ENCODE results near the gene NELFA.

The NELFA gene

DNA sequence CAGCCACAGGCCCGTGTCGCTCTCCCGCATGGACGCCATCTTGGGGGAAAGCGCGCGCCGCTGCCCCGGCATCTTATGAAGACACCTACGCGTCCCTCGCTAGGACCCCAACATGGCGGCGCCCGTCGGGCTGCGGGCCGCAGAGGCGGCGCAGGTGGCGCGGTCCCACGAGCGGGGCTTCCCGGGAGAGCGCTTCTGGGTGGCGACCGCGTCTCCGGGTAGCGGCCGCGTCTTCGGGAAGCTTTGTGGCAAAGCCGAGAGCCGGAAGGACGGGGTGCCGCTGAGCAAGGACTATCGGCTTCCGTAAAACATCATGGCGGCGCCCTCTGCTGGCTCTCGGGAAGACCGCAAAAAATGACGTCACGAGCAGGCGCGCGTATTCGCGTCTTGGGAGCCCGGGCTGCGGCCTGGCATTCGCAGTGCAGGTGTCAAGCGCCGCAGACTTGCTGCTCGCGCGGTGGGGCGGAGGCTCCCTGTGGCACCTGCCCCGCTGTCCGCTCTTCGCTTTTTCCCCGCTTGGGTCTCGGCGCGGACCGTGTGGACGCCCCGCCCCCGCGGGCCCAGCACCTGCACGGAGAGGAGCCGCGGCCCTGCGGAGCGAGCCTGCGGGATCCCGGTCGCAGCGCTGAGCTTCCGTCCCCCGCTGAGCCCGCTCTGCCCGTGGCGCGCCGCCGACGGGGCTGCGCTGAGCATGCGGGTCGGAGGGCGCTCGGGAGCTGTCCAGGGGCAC, at the start of gene NELFA:
NELFA (minus strand) TSS at position 54 of the 730 bp plus-strand sequence; CDS start at position 39, 15 bp downstream.
- Histone ChIP-seq H3K4me3 (ENCODE audit: insufficient read length, low read depth) (peak within 1 kb of the TSS; percentile 100), H3K27me3 (ENCODE audit: insufficient read depth, insufficient read length) (no peaks in the 10 kb centered on the region), H3K4me1 (ENCODE audit: insufficient read depth, insufficient read length) (no peaks in the 10 kb centered on the region), H3K36me3 (ENCODE audit: insufficient read depth, insufficient read length, low read length) (peaks cover 30% of the 10 kb centered on the region), H3K9ac (ENCODE audit: insufficient read length, low read depth) (peak within 1 kb of the TSS; percentile 100), H3K9me3 (ENCODE audit: insufficient read depth, low read length) (no peaks in the 10 kb centered on the region)
- DNase-seq (ENCODE audit: low read depth, low spot score), result peak; percentile 95
- peak; percentile 97 for TF ChIP-seq YY1 (IDR thresholded peaks at IDR 0.05; ENCODE audit: insufficient read depth, insufficient read length)
- no peak for TF ChIP-seq ZNF274 (IDR thresholded peaks at IDR 0.05; ENCODE audit: low read depth, low read length)
- no peak for TF ChIP-seq SUZ12 (IDR thresholded peaks at IDR 0.05; ENCODE audit: extremely low read depth, insufficient read depth, insufficient read length)

DNA sequence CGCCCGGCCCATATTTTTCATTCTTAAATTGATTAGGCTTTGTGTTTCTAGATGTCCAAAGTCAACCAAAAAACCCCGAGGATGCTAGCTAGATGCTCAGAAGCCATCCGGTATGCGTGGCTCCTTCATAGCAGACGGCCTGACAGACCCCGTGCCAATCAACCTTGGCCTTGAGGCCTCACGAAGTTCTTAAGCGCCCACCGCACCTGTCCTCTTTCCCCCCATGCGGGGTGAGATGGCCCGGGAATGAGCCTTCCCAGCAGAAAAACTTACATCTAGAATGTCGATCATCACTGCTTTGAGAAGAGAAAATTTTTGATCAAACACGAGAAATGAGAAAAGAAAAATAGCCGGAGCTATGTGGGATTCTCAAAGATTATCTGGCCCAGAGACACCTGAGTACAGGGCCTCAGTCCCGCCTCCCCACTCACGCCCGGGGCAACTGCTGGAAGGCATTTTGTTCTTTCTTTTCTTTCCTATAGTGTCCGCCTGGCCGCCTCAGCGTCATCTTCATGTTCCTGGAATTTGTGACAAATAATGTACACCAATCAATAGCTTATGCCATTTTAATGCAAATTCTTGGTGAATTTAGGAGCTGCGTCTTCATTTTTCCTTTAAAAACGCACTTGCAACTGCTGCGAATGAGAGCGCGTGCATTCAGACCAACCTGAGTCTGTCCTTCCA, 48.8 kb upstream of the NELFA start:
- no peak for TF ChIP-seq SUZ12 (IDR thresholded peaks at IDR 0.05; ENCODE audit: extremely low read depth, insufficient read depth, insufficient read length)
- TF ChIP-seq YY1 (IDR thresholded peaks at IDR 0.05; ENCODE audit: insufficient read depth, insufficient read length), result no peak
- no peak for TF ChIP-seq ZNF274 (IDR thresholded peaks at IDR 0.05; ENCODE audit: low read depth, low read length)
- H3K27me3 ChIP-seq (ENCODE audit: insufficient read depth, insufficient read length), result peaks cover 27% of the 10 kb centered on the region
- H3K4me3 ChIP-seq (ENCODE audit: insufficient read length, low read depth), result no peak overlapping the region

DNA sequence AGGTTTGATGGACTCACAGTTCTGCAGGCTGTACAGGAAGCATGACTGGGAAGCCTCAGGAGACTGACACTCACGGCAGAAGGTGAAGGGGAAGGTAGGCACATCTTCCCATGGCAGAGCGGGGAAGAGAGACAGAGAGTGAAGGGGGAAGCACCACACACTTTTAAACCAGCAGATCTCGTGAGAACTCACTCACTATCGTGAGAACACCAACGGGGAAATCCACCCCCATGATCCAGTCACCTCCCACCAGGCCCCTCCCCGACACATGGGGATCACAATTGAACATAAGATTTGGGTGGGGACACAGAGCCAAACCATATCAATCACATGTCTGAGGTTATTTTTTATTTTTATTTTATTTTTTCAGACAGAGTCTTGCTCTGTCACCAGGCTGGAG, 45.4 kb upstream of the NELFA start:
- H3K36me3 ChIP-seq (ENCODE audit: insufficient read depth, insufficient read length, low read length), result no peaks in the 10 kb centered on the region
- H3K4me3 ChIP-seq (ENCODE audit: insufficient read length, low read depth), result no peak overlapping the region
- no peak for TF ChIP-seq ZNF274 (IDR thresholded peaks at IDR 0.05; ENCODE audit: low read depth, low read length)
- no peak for TF ChIP-seq YY1 (IDR thresholded peaks at IDR 0.05; ENCODE audit: insufficient read depth, insufficient read length)
- no peak for TF ChIP-seq SUZ12 (IDR thresholded peaks at IDR 0.05; ENCODE audit: extremely low read depth, insufficient read depth, insufficient read length)
- peaks cover 27% of the 10 kb centered on the region for H3K27me3 ChIP-seq (ENCODE audit: insufficient read depth, insufficient read length)
- H3K9ac ChIP-seq (ENCODE audit: insufficient read length, low read depth), result no peak overlapping the region
- H3K9me3 ChIP-seq (ENCODE audit: insufficient read depth, low read length), result no peaks in the 10 kb centered on the region
- peaks cover 6% of the 10 kb centered on the region for H3K4me1 ChIP-seq (ENCODE audit: insufficient read depth, insufficient read length)
- no peak for DNase-seq (ENCODE audit: low read depth, low spot score)

More for the DNA sequence above, 48.8 kb upstream of the NELFA start:
- H3K36me3 ChIP-seq (ENCODE audit: insufficient read depth, insufficient read length, low read length), result no peaks in the 10 kb centered on the region
- H3K9ac ChIP-seq (ENCODE audit: insufficient read length, low read depth), result no peak overlapping the region
- H3K4me1 ChIP-seq (ENCODE audit: insufficient read depth, insufficient read length), result peaks cover 14% of the 10 kb centered on the region
- no peak for DNase-seq (ENCODE audit: low read depth, low spot score)
- no peaks in the 10 kb centered on the region for H3K9me3 ChIP-seq (ENCODE audit: insufficient read depth, low read length)

DNA sequence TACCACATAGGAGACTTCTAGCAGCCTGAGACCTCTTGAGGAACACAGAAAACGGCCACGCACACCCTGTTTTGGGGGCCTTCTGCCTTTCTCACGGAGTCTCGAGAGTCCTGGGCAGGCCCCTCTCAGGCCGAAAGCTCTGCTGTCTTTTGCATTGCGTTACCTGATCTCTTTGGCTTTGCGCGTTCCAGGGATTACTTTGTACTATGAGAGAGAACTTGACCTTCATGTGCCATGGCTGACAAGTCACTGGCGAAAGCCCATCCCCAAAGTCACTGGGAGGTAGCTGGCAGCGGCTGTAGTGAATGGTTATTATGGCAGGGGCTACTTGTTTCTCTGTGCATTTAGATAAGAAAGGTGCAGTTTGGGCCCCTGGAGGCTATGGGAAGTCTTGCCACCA, 42.3 kb upstream of the NELFA start:
- DNase-seq (ENCODE audit: low read depth, low spot score), result no peak
- TF ChIP-seq ZNF274 (IDR thresholded peaks at IDR 0.05; ENCODE audit: low read depth, low read length) (no peak), SUZ12 (IDR thresholded peaks at IDR 0.05; ENCODE audit: extremely low read depth, insufficient read depth, insufficient read length) (no peak), YY1 (IDR thresholded peaks at IDR 0.05; ENCODE audit: insufficient read depth, insufficient read length) (no peak)
- peaks cover 5% of the 10 kb centered on the region for H3K4me1 ChIP-seq (ENCODE audit: insufficient read depth, insufficient read length)

DNA sequence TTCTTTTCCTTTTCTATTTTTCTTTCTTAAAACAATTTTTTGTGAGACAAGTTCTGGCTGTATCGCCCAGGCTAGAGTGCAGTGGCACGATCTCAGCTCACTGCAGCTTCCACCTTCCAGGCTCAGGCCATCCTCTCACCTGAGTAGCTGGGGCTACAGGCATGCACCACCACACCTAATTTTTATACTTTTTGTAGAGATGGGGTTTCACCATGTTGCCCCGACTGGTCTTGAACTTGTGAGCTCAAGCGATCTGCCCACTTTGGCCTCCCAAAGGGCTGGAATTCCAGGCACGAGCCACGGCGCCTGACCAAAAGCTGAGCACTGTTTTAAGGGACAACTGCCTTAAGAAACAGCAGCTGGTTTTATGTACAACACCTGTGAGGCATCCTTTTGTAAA, 41.0 kb upstream of the NELFA start:
- H3K9me3 ChIP-seq (ENCODE audit: insufficient read depth, low read length), result peaks cover 2% of the 10 kb centered on the region; the same call in 1 of the 2 replicates
- peaks cover 5% of the 10 kb centered on the region for H3K4me1 ChIP-seq (ENCODE audit: insufficient read depth, insufficient read length)
- H3K9ac ChIP-seq (ENCODE audit: insufficient read length, low read depth), result no peak overlapping the region
- no peak overlapping the region for H3K4me3 ChIP-seq (ENCODE audit: insufficient read length, low read depth)
- no peaks in the 10 kb centered on the region for H3K27me3 ChIP-seq (ENCODE audit: insufficient read depth, insufficient read length)
- TF ChIP-seq YY1 (IDR thresholded peaks at IDR 0.05; ENCODE audit: insufficient read depth, insufficient read length), result no peak
- no peak for TF ChIP-seq SUZ12 (IDR thresholded peaks at IDR 0.05; ENCODE audit: extremely low read depth, insufficient read depth, insufficient read length)
- no peak for TF ChIP-seq ZNF274 (IDR thresholded peaks at IDR 0.05; ENCODE audit: low read depth, low read length)
- DNase-seq (ENCODE audit: low read depth, low spot score), result no peak
- no peaks in the 10 kb centered on the region for H3K36me3 ChIP-seq (ENCODE audit: insufficient read depth, insufficient read length, low read length)

More for the DNA sequence above, 42.3 kb upstream of the NELFA start:
- Histone ChIP-seq H3K9ac (ENCODE audit: insufficient read length, low read depth) (no peak overlapping the region), H3K9me3 (ENCODE audit: insufficient read depth, low read length) (no peaks in the 10 kb centered on the region), H3K27me3 (ENCODE audit: insufficient read depth, insufficient read length) (peaks cover 4% of the 10 kb centered on the region), H3K4me3 (ENCODE audit: insufficient read length, low read depth) (no peak overlapping the region), H3K36me3 (ENCODE audit: insufficient read depth, insufficient read length, low read length) (no peaks in the 10 kb centered on the region)

DNA sequence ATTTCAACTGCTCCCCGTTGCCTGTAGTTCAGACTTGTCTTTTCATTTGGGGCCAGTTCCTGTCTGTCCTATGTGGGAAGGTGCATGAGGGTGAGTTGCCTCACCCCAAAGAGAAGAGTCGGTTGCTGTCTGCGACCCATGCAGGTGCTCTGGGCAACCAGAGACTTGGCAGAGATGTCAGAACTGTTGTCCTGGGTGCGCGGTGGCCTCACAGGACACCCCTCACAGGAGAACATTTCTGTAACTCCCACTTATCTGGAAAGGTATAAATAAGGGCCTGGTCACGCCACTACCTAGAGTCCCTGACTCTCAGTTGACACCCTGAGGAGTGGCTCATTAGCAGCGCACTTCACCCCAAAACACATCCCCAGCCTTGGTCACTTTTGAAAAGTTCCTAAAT, 40.6 kb upstream of the NELFA start:
- Histone ChIP-seq H3K4me1 (ENCODE audit: insufficient read depth, insufficient read length) (peaks cover 5% of the 10 kb centered on the region), H3K36me3 (ENCODE audit: insufficient read depth, insufficient read length, low read length) (peaks cover 3% of the 10 kb centered on the region), H3K27me3 (ENCODE audit: insufficient read depth, insufficient read length) (no peaks in the 10 kb centered on the region), H3K9me3 (ENCODE audit: insufficient read depth, low read length) (peaks cover 6% of the 10 kb centered on the region; the same call in 1 of the 2 replicates), H3K9ac (ENCODE audit: insufficient read length, low read depth) (no peak overlapping the region), H3K4me3 (ENCODE audit: insufficient read length, low read depth) (no peak overlapping the region)
- TF ChIP-seq SUZ12 (IDR thresholded peaks at IDR 0.05; ENCODE audit: extremely low read depth, insufficient read depth, insufficient read length), result no peak
- TF ChIP-seq YY1 (IDR thresholded peaks at IDR 0.05; ENCODE audit: insufficient read depth, insufficient read length), result no peak
- TF ChIP-seq ZNF274 (IDR thresholded peaks at IDR 0.05; ENCODE audit: low read depth, low read length), result no peak
- DNase-seq (ENCODE audit: low read depth, low spot score), result no peak

DNA sequence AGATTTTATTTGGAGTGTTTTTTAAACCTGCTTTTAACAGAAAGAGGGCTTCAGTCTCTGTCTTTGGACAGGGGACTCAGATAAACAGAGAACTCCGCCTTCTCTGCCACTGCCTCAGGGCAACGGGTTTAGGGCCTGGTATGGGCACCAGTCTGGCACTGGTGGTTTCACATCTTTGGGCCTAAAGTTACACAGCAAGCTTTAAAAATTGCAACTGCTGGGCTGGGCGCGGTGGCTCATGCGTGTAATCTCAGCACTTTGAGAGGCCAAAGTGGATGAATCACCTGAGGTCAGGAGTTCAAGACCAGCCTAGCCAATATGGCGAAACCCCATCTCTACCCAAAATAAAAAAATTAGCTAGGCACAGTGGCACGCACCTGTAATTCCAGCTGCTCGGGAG, 40.1 kb upstream of the NELFA start:
- no peak overlapping the region for H3K4me3 ChIP-seq (ENCODE audit: insufficient read length, low read depth)
- no peaks in the 10 kb centered on the region for H3K27me3 ChIP-seq (ENCODE audit: insufficient read depth, insufficient read length)

More for the DNA sequence above, 40.1 kb upstream of the NELFA start:
- Histone ChIP-seq H3K9ac (ENCODE audit: insufficient read length, low read depth) (no peak overlapping the region), H3K36me3 (ENCODE audit: insufficient read depth, insufficient read length, low read length) (peaks cover 9% of the 10 kb centered on the region), H3K4me1 (ENCODE audit: insufficient read depth, insufficient read length) (peaks cover 5% of the 10 kb centered on the region), H3K9me3 (ENCODE audit: insufficient read depth, low read length) (peaks cover 7% of the 10 kb centered on the region; the same call in 1 of the 2 replicates)
- TF ChIP-seq YY1 (IDR thresholded peaks at IDR 0.05; ENCODE audit: insufficient read depth, insufficient read length) (no peak), ZNF274 (IDR thresholded peaks at IDR 0.05; ENCODE audit: low read depth, low read length) (no peak), SUZ12 (IDR thresholded peaks at IDR 0.05; ENCODE audit: extremely low read depth, insufficient read depth, insufficient read length) (no peak)
- DNase-seq (ENCODE audit: low read depth, low spot score), result no peak
